ENCODE data around the gene WDFY2.

Gene WDFY2

GRCh38 chr13:51659276-51660127, 75.2 kb downstream of the WDFY2 start:
- in situ Hi-C loops (cut with MboI; ENCODE audit: low sequenced_read_pairs), result no loop called here

- in situ Hi-C loops (cut with MboI; ENCODE audit: low sequenced_read_pairs), result no loop called here
These were observed 76.6 kb downstream of the WDFY2 start for GRCh38 chr13:51660813-51661212.

- in situ Hi-C loops (cut with MboI; ENCODE audit: low sequenced_read_pairs), result no loop called here
These were observed 80.0 kb downstream of the WDFY2 start for GRCh38 chr13:51663973-51664957.

- in situ Hi-C loops (cut with MboI; ENCODE audit: low sequenced_read_pairs), result no loop called here
These were observed 81.2 kb downstream of the WDFY2 start for GRCh38 chr13:51665456-51665855.

- in situ Hi-C loops (cut with MboI; ENCODE audit: low sequenced_read_pairs), result no loop called here
These were observed 82.1 kb downstream of the WDFY2 start for GRCh38 chr13:51666374-51666773.

- in situ Hi-C loops (cut with MboI; ENCODE audit: low sequenced_read_pairs), result no loop called here
These were observed 82.6 kb downstream of the WDFY2 start for GRCh38 chr13:51666839-51667238.

GRCh38 chr13:51668580-51669195, 84.4 kb downstream of the WDFY2 start:
- in situ Hi-C loops (cut with MboI; ENCODE audit: low sequenced_read_pairs), result no loop called here

- in situ Hi-C loops (cut with MboI; ENCODE audit: low sequenced_read_pairs), result no loop called here
These were observed 88.9 kb downstream of the WDFY2 start for GRCh38 chr13:51673165-51673564.

GRCh38 chr13:51674276-51674675, 90.0 kb downstream of the WDFY2 start:
- in situ Hi-C loops (cut with MboI; ENCODE audit: low sequenced_read_pairs), result no loop called here

GRCh38 chr13:51675385-51675784, 91.1 kb downstream of the WDFY2 start:
- in situ Hi-C loops (cut with MboI; ENCODE audit: low sequenced_read_pairs), result no loop called here

GRCh38 chr13:51675877-51676276, 91.6 kb downstream of the WDFY2 start:
- in situ Hi-C loops (cut with MboI; ENCODE audit: low sequenced_read_pairs), result no loop called here

GRCh38 chr13:51676739-51677138, 92.5 kb downstream of the WDFY2 start:
- in situ Hi-C loops (cut with MboI; ENCODE audit: low sequenced_read_pairs), result no loop called here

GRCh38 chr13:51678420-51678819, 94.2 kb downstream of the WDFY2 start:
- in situ Hi-C loops (cut with MboI; ENCODE audit: low sequenced_read_pairs), result no loop called here

- in situ Hi-C loops (cut with MboI; ENCODE audit: low sequenced_read_pairs), result no loop called here
These were observed 95.4 kb downstream of the WDFY2 start for GRCh38 chr13:51679616-51680015.

GRCh38 chr13:51681037-51681678, 96.9 kb downstream of the WDFY2 start:
- in situ Hi-C loops (cut with MboI; ENCODE audit: low sequenced_read_pairs), result no loop called here

- in situ Hi-C loops (cut with MboI; ENCODE audit: low sequenced_read_pairs), result no loop called here
These were observed 98.4 kb downstream of the WDFY2 start for GRCh38 chr13:51682686-51683085.

GRCh38 chr13:51683597-51683996, 99.3 kb downstream of the WDFY2 start:
- in situ Hi-C loops (cut with MboI; ENCODE audit: low sequenced_read_pairs), result no loop called here

- in situ Hi-C loops (cut with MboI; ENCODE audit: low sequenced_read_pairs), result no loop called here
These were observed 99.8 kb downstream of the WDFY2 start for GRCh38 chr13:51684076-51684475.

- in situ Hi-C loops (cut with MboI; ENCODE audit: low sequenced_read_pairs), result no loop called here
These were observed 103.9 kb downstream of the WDFY2 start for GRCh38 chr13:51687947-51688714.

Data from hTERT RPE-1 (cell line).